Amniotic epithelial cell (primary cell): Measurements from ENCODE around the gene MBD1.
A peak's percentile ranks its signal among the peaks of the same experiment; 100 is the strongest.
"Not testable (repeated sequence)": the region's sequence is repeated elsewhere in the genome, so short reads cannot be mapped to it uniquely, and the experiment has no call there.

Experiments used
- DNase-seq: peaks from one replicate; pipeline ENCODE4 v3.0.0-alpha.2; 2010; ENCODE audit warnings: low read depth

Gene MBD1

DNA sequence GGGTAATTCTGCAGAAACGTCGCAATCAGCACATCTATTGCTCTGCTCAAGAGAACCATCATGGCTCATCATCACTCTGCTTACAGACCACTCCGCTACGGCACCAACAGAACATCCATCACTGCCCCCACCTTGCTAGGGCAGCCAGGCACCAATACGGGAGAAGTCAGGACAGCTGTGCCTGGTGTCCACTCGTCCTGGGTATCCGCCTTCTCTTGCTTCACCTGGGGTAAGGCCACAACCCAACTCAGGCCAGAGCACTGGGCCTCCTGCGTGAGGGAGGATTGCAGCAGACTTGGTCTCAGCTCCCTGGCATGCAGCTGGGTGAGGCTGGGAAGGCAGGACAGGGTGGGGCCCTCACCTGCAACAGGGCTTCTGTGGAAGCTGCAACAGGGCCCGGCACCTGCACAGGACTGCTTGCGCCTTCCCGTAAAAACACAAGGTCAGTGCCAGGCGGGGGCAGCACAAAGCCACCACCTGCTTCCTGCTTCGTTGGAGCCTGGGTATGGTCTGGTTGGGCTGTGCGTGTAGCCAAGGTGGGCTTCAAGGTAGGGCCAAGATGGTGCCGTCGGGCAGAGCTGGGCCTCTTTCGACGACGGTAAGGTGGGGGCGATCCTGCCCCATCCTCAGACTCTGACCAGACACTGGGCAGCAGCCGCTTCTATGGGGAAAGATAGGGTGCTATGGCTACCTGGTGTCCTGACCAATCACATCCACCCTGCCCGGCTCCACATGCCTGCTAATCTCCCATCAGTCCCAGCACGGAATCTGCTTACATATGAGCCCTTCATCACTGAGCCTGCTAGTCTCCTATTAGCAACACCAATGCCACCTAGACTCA, 7.9 kb downstream of the MBD1 start:
- no peak for DNase-seq

DNA sequence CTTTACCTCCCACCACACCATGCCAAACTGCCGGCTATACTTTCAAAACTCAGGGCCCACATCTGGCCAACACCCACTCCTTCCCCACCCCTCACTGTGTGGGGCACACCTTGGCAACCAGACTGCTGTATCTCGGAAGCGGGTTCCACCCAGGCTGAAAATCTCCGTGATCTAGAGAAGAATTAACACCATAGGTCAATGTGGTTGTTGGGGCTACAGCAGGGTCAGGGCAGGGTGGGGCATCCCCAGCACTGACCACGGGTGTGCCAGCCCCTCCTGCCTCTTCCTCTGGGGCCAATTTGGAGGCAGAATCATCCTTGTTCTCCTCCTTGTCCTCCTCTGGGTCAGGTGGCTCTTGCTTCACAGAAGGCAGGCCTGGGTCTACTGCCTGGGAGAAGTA, 8.8 kb downstream of the MBD1 start:
- no peak for DNase-seq

DNA sequence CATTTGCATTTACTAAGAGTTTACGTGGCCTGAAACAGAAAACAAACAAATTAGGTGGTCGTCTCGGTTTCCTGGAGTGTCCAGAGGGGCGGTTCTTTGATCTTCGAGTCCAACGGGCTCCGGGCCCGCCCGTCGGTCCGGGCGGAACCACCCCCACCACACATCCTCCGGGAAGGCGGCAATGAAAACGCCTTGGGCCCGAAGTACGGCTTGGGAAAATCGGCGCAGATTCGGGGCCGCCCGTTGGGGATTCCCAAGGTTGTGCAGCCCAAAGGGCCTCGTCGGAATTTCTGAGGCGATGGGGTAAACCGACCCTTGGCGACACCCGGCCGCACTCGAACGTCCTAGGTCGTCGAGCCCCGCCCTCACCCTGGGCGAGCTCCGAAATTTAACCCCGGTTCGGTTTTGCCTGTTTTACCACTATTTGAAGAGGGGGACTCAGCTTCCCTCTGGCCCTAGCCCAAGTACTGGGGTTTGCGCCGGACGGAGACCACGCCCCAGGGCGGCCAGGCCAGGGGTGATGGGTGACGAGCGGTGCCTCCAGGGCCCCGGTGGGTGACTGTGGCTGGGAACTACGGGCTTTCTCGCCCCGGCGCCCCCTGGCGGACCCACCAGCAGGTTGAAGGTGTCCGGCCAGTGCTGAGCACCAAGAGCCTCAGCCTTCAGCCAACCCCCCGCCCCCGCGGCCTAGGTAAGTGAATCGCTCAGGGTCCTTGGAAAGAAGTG, 13.1 kb downstream of the MBD1 start:
- DNase-seq = peak; percentile 38

DNA sequence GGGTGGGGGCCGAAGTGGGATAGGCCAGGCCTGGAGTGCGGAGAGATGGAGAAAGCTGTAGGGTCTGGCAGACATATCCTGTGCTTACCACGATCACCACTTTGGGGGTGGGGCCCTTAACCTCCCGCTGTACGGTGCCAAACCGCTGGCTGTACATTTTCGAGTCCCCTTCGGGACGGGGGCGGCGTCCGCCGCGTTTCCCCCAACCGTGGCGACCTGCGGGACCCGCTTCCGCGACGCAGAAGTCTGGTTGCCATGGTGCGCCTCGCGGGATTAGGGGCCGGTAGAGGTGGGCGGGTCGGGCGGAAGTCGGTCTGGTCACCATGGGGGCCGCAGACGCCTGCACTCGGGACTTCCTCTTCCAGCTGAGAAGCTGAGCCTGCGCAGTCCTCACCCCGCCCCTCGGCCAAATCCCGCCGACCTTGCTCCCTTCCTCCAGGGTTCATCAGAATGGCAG, 15.0 kb downstream of the MBD1 start, which contains the start of gene CFAP53:
TSS of gene CFAP53 (minus strand) at position 248 of the 457 bp plus-strand sequence. CDS start at position 157, 91 bp downstream.
- DNase-seq = peak; percentile 85

GRCh38 chr18:50262977-50263376, 18.3 kb downstream of the MBD1 start:
- no peak for DNase-seq

DNA sequence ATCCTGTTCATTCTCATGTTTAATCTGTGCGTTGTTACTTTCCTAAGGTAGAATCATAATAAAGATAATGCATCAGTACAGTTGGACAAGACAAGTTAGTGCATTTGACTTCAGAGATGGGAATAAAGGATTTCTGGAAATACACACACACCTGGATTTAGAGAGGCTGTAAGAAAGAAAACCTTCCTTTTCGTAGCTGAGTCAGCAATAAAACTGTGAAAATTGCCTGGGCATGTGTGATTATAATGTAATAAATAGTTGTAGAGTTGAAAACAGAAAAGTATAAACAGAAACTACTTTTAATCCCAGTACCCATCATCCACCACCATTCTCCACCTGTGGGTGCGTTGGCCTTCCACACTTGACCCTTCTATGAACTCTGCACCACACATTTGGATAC, 30.4 kb downstream of the MBD1 start:
- DNase-seq = no peak

GRCh38 chr18:50249576-50249975, 31.7 kb downstream of the MBD1 start:
- DNase-seq = no peak

DNA sequence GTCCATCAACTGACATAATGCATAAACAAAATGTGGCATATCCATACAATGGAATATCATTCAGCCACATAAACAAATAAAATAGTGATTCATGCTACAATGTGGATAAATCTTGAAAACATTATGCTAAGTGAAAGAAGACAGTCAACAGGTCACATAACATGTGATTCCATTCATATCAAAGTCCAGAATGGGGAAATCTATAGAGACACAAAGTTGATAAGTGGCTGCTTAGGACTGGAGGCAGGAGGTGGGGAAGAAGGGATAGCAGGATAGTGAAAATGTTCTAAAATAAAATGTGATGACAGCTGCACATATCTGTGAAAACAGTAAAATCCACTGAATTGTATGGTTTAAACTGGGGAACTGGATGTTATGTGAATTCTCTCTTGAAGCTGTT, 33.8 kb downstream of the MBD1 start:
- DNase-seq = no peak

DNA sequence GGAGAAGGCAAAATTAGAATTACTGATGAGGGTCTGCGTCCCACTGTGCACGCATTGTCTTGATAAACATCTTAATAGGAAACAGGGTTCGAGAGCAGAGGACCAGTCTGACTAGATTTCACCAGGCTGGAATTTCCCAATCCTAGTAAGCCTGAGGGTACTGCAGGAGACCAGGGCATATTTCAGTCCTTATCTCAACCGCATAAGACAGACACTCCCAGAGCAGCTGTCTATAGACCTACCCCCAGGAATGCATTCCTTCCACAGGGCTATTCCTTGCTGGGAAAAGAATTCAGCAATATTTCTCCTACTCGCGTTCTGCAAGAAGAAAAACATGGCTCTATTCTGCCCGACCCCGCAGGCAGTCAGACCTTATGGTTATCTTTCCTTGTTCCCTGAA, 39.6 kb downstream of the MBD1 start:
- DNase-seq = peak; percentile 10

DNA sequence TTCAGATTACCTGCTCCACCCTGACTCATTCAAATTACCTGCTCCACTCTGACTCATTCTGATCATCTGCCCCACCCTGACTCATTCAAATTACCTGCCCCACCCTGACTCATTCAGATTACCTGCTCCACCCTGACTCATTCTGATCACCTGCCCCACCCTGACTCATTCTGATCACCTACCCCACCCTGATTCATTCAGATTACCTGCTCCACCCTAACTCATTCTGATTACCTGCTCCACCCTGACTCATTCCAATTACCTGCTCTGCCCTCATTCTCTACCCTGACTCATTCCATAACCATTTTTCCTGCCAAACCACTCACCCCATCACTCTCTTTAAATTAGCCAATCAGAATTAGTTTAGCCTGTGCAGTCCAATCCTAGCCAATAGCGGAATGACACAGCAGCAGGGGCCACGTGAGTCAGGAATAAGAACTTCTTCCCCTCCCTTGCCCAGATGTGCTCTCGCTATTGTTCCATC, 41.2 kb downstream of the MBD1 start:
- no peak for DNase-seq

DNA sequence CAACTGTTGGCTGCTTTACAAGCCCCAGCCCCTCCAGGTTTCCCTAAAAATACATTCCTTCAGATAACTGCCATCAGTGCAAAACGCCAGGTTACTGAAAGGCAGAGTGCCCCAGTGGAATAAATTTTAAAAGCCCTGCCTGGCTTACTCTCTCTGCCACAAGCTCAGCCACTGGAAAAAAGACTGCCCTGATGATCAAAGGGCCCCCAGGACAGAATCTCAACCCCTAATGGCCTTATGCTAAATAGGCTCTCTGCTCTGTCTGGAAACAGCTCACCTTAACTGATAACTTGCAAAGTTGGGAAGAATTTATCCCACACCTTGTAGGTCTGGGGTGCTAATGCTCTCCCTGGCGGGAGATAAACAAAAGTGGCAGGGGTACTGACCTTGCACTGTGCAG, 48.9 kb downstream of the MBD1 start:
- no peak for DNase-seq

- peak; percentile 15 for DNase-seq
Measured at GRCh38 chr18:50231621-50232020, 49.7 kb downstream of the MBD1 start.

- not testable (repeated sequence) for DNase-seq
Measured at GRCh38 chr18:50220249-50220648, 61.1 kb downstream of the MBD1 start.
